BJ (cell line): Measurements from ENCODE around the gene RPL39. TPM values are rescaled to one million over a fixed set of nuclear protein-coding genes. Genes with fewer than 3 reads are reported as not detected.
"Not testable (repeated sequence)": the region's sequence is repeated elsewhere in the genome, so short reads cannot be mapped to it uniquely, and the experiment has no call there.

Source experiments
- CTCF ChIA-PET: fragments of 350-600 bp; formaldehyde crosslinking; extraction: SDS; loops from one replicate; lab custom pipeline; 2021; ENCODE audit warnings: antibody characterized with exemption, inconsistent platforms; lab: Yijun Ruan, JAX
- POLR2A ChIA-PET: fragments of 300-600 bp; sonication (Branson Sonifier 250); formaldehyde crosslinking; extraction: SDS; loops from one replicate; lab custom pipeline; 2021; ENCODE audit warnings: antibody characterized with exemption; lab: Charles Lee
- DNase-seq: peaks from one replicate; pipeline ENCODE4 v3.0.0-alpha.2; 2011; ENCODE audit warnings: low read depth
- H3K27me3 ChIP-seq: 2 replicates; pipeline ENCODE4 v1.6.0; 2011; ENCODE audit warnings: low read length; ENCODE audit not compliant: control insufficient read depth, insufficient read depth
- H3K36me3 ChIP-seq: 2 replicates; pipeline ENCODE4 v1.5.1; 2011; ENCODE audit warnings: low read length; ENCODE audit not compliant: control insufficient read depth, insufficient read depth
- H3K4me3 ChIP-seq: 2 replicates; pipeline ENCODE4 v1.5.1; 2011; ENCODE audit warnings: low read depth, mild to moderate bottlenecking, control low read depth, low read length
- CTCF ChIP-seq: IDR thresholded peaks from 2 replicates; pipeline ENCODE4 v1.5.1; 2011; ENCODE audit warnings: low read depth, mild to moderate bottlenecking, control low read depth, inconsistent platforms, low read length, moderate library complexity; ENCODE audit not compliant: insufficient read depth
- polyA minus RNA-seq: library from RNA; depleted of rRNA, polyadenylated mRNA; stranded (reverse); fragments of >200 nt; gene quantifications from 2 replicates; pipeline ENCODE4 v1.2.3, GENCODE V29; 2011; rRNA and poly(A)+ RNA removed
- polyA plus RNA-seq: library from polyadenylated mRNA; depleted of rRNA; stranded (reverse); fragments of >200 nt; gene quantifications from 2 replicates; pipeline ENCODE4 v1.2.3, GENCODE V29; 2011; rRNA removed

RPL39 gene
- 935 and 2,139 TPM in 2 replicates for polyA plus RNA-seq
- 94.1 and 101 TPM in 2 replicates for polyA minus RNA-seq

- ChIA-PET POLR2A (interaction anchor here (0.5 to 1.4 kb wide), 7 partner anchors 15 to 218 kb away, joined by 3 to 11 read pairs (median 4); partner anchors contain the start of genes NKRF, SOWAHD and UPF3B), CTCF (no interaction called here)
- peaks cover 2% of the 10 kb centered on the region; the same call in 1 of the 2 replicates for H3K36me3 ChIP-seq
- H3K27me3 ChIP-seq = no peaks in the 10 kb centered on the region
- peak within 1 kb of the TSS; percentile 73 for H3K4me3 ChIP-seq
- TF ChIP-seq CTCF = no peak
- DNase-seq = peak; percentile 32
Observed at GRCh38 chrX:119791437-119792231, at the start of gene RPL39. TSS of gene RPL39 (minus strand) at chrX:119791630. CDS start at chrX:119791576, 54 bp downstream.

GRCh38 chrX:119833905-119834304, 42.5 kb upstream of the RPL39 start:
- ChIA-PET POLR2A (no interaction called here), CTCF (no interaction called here)
- TF ChIP-seq CTCF = no peak
- DNase-seq = no peak
- Histone ChIP-seq H3K36me3 (peaks cover 2% of the 10 kb centered on the region), H3K27me3 (no peaks in the 10 kb centered on the region), H3K4me3 (no peak overlapping the region)

GRCh38 chrX:119828446-119828845, 37.0 kb upstream of the RPL39 start:
- CTCF ChIA-PET = no interaction called here
- no peak for TF ChIP-seq CTCF
- no peaks in the 10 kb centered on the region for H3K27me3 ChIP-seq
- no peaks in the 10 kb centered on the region; the same call in 1 of the 2 replicates for H3K36me3 ChIP-seq
- DNase-seq = no peak
- POLR2A ChIA-PET = no interaction called here
- no peak overlapping the region for H3K4me3 ChIP-seq

DNA sequence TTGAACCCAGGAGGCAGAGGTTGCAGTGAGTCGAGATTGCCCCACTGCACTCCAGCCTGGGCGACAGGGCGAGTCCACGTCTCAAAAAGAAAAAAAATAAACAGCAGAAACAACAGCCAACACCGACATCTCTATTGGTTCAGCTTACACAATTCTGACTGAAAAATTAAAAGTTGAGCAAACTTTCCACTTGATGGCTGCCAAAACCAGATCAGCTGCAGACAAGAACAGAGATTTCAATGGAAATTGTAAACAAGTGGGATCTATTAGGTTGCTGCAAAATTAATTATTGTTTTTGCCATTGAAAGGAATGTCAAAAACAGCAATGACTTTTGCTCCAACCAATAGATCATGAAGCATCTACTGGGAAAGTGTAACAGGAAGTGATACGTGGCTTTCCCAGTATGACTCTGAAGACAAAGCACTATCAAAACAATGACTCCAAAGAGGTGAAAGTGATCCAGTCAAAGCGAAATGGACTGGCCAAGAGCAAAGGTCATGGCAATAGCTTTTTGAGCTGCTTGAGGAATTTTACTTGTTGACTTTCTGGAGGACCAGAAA, 35.0 kb upstream of the RPL39 start:
- Histone ChIP-seq H3K27me3 (no peaks in the 10 kb centered on the region), H3K36me3 (no peaks in the 10 kb centered on the region; the same call in 1 of the 2 replicates), H3K4me3 (no peak overlapping the region)
- POLR2A ChIA-PET = no interaction called here
- CTCF ChIA-PET = interaction anchor here (1.2 kb wide), 1 partner anchor 36 kb away, joined by 3 read pairs; no protein-coding TSS in a partner anchor
- no peak for DNase-seq
- TF ChIP-seq CTCF = no peak

DNA sequence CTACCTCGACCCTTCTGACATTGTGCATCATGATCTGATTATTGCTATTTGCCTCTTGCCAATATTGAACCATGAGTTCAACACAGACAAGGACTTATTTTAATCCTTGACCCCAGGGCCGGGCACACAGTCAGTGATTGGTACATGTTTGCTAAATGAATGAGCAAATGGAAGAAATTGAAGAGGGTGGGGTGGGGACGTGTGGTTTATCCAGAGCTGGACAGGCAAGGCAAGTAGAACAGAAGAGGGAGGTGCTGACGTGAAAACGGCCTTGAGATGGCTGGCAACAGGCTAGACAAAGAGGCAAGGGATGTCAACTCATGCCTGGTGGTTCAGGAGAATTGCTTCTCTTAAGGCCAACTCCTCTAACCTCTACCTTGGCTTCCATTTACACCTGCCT, 32.8 kb upstream of the RPL39 start:
- DNase-seq, H3K4me3 ChIP-seq, POLR2A ChIA-PET, H3K36me3 ChIP-seq, H3K27me3 ChIP-seq, CTCF ChIA-PET: not testable (repeated sequence)

GRCh38 chrX:119821703-119822102, 30.3 kb upstream of the RPL39 start:
- H3K36me3 ChIP-seq, DNase-seq, CTCF ChIA-PET, H3K27me3 ChIP-seq, H3K4me3 ChIP-seq: not testable (repeated sequence)
- POLR2A ChIA-PET = interaction anchor here (0.6 kb wide), 1 partner anchor 18 kb away, joined by 5 read pairs; no protein-coding TSS in a partner anchor
